OCI-M2 (cell line): ENCODE measurements around the gene TP73.
"Not testable (repeated sequence)": the region's sequence is repeated elsewhere in the genome, so short reads cannot be mapped to it uniquely, and the experiment has no call there.

ENCODE experiments used
- DNase-seq: peaks from one replicate; lab custom pipeline; 2025; ENCODE audit not compliant: unreplicated experiment; lab: John Stamatoyannopoulos, UW

Gene TP73

DNA sequence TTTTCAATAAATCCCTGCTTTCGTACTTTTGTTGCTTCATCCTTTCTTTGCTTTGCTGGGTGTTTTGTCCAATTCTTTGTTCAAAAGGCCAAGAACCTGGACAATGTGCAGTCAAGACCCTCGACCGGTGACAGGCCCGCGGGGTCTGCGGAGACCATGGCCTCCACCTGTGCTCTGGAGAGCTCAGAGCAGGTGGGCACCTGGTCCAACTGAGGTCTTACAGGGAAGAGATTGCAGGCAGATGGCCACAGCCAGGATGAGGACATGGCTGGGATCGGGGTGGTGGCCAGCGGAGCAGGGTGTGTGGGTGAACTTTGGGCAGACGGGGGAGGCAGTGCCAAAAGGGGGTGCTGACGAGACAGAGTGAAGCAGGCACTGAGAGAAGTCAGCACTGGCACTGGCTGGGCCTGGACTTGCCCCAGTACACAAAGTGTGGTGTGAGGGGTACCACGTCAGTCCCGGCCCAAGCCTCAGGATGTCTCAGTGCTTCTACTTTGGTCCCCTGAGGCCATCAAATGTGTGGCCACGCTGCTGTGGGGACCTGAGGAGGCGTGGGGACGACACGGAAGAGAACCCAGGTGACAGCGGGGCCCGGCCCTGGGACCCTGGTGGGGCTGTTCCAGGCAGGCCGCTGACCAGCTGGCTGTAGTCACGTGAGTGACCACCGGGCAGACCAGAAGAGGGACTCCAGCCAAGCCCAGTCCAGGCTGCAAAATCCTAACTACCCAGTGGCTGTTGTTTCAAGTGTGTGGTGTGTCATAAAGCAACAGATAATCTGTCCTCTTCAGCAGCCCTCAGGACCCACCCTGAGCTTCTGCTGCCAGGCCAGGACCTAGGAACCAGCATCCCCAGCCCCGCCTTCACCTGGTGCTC is 89.5 kb downstream of the TP73 start:
- no peak for DNase-seq

DNA sequence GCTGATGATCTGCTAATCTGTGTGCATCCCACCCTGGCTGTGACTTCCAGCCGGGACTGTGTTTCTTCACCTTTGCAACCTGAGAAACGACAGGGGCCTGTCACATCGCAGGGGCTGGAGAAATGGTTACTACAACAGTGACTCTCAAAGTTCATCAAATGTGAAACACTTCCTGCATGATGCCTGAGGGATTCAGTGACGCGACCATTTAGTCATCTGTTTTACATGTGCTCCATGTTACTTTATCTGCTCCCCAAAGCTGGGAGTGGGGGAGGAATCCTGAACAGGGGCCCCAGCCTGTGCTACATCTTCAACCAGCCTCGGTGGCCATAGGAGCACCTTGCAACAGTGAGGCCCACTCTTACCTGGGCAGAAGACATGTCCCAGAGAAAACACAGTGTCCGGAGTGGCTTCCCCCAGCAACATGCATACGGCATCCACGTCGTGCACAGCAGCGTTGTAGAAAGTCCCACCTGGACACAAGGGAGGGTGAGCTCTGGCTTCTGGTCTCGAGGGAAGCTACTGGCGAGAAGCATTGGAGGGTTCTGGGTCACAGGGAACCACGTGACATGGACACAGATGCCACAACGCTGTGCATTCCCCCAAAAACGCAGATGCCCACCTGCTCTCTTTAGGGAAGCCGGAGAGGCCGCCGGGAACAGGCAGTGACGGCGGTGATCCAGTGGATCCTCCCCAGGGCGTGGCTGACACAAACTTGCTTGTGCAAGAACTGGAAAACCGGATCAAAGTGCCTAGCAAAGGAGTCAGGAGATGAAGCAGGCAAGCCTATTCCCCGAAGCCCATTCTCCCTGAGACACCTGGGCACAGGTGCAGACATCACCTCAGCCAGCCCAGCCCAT is 90.4 kb downstream of the TP73 start:
- DNase-seq, result no peak

DNA sequence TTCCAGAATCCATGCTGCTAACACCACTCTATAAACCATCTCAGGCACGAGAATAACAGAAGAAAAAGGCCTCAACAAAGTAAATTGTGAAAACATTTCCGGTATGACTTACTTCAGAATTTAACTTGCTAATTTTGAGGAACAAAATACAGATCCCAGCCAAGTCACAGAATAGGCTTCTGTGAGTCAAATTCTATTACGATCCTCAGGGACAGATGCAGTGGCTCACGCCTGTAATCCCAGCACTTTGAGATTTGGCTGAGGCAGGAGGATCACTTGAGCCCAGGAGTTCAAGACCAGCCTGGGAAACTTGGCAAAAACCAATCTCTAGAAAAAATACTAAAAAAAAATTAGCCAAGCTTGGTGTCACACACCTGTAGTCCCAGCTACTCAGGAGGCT is 91.1 kb downstream of the TP73 start:
- no peak for DNase-seq

DNA sequence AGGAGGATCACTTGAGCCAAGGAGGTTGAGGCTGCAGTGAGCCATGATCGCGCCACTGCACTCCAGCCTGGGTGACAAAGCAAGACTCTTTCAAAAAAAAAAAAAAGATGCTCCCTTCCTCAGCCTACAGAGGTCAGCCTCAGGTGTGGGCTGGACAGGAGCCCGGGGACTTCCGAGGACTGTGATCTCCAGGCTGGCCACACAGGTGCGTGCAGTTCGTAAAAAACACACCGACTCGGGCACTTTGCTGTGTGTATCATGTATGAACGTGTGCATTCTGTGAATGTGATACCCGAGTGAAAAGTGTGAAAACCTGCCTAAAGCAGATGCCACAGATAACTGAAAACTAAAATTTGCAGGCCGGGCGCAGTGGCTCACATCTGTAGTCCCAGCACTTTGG is 91.5 kb downstream of the TP73 start:
- no peak for DNase-seq

DNA sequence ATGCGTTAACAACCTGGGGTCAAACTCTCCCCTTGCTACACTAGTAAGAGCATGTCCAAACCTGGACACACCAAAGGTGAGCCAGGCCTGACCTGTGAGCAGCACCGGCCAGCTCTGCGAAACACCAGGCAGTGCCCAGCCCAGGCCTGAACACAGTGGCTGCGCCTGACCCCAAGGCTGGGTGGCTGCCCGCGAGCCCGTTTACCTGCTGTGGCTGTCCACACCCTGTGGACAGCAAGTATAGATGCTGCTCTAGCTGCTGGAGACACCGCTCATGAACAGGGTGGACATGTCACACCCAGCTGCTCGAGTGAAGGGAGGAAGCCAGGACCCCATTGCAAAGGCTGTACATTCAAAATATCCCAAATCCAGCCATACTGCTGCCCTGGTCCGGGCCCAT is 92.3 kb downstream of the TP73 start:
- DNase-seq, result no peak

DNA sequence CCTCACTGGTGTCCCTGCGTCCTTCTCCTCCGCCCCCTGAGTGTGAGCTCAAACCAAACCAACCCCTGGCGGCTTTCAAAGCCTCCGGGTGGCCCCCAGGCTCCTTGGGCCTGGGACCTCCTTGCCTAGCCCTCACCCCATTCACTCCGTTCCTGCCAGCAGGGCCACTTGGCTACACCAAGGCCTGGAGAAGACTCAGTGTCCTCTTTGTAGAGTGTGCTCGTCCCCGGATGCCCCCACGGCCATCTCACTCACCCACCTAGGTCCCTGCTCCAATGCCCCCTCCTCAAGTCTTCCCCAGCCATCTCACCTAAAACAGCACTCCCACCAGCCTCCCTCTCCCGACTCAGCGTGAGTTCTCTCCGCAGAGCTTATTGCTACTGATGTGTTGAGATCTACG is 92.8 kb downstream of the TP73 start:
- DNase-seq, result no peak

DNA sequence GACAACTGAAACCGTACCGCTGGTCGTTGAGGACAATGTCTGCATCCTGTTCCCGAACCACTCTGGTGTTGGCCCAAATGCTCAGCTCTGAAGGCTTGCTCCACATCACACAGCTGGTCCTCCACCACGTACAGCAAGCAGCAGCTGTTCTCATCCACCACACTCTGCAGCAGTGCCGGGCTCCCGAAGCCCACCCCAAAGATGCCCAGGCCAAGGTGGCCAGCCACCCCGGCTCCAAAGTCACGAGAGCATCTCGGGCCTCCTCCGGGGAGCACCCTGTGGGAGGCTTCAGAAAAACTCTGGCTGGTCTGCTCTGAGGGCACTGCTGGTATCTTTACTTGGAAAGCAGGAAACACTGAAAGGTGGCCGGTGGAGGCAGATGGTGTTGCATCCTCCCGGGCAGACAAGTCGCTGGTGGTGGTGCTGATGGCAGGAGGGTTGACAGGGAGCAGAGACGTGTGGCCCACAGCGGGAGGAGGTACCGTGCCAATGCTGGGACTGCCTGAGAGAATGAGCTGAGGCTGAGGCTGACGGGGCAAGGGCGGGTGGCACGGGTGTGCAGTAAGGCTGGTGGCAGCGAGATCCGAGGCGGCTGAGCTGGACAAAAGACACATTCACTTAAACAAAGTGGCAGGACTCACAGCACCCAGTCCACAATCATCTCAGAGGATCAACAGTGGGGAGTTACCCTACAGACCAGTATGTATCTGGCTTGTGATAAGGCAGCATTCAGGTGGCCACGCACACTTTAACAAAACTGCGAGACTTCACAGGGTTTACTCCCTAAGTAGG is 93.5 kb downstream of the TP73 start:
- DNase-seq, result no peak

DNA sequence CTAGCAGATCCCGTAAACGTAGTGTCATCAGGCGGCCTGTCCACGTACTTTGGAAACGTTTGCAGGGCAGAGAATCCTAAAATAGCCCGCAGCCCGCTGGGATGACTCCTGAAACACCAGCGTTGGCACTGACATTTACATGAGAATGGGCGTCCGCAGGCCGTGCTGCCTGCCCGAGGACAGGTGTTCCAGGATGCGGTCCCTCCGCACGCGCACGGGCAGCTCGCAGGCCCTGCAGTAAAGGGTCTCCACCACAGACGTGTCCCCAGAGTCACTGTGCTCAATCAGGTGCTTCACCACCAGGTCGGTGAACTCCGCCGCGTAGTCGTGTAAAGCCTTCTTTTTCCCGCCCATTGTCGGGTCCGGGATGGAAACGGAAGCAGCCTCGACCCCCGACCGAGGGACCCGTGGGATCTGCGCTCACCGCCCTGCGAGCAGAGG is 94.1 kb downstream of the TP73 start:
- DNase-seq, result no peak

DNA sequence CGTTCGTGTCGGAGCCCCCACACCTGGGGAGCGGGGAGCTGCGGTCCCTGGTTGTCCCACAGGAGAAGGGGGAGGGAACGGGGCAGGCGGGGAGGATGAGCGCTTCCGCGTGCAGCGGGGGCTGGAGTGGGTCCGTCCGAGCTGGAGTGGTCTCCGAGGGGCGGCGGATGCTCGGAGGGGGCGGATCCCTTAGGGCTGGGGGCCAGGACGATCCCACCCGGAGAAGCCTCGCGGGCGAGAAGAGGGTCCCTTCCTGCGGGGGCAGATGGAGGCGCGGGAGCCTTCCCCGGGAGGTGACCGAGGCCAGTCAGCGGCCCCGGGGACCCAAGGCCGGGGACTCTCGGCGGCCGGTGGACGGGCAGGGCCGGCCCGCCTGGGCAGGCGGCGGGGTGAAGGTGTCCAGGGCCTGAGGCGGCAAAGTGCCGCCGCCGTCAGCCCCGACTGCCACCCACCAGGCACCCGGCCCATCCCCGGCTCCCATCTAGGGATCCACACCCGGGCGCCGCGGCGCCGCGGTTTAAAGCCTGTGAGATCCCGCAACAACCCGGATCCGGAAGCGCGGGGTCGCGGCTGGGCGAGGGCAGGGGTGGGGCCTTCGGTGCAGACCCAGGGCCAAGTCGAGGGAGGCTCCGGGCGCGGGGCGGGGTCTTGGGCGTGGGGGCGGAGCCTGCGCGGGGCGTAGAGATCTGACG is 94.7 kb downstream of the TP73 start:
- DNase-seq, result no peak

DNA sequence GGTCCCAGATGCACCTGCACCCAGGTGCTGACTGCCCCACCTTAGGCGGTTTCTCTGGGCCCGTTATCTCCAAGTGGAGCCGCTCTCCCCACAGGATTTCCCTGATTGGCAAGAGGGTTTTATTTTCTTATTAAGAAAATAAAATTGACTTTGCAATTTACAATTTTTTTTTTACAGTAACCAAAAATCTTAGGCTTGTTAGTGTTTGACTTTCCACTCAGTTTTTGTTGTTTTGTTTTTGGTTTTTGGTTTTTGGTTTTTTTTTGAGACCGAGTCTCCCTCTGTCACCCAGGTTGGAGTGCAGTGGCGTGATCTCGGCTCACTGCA is 95.2 kb downstream of the TP73 start:
- DNase-seq, result no peak

DNA sequence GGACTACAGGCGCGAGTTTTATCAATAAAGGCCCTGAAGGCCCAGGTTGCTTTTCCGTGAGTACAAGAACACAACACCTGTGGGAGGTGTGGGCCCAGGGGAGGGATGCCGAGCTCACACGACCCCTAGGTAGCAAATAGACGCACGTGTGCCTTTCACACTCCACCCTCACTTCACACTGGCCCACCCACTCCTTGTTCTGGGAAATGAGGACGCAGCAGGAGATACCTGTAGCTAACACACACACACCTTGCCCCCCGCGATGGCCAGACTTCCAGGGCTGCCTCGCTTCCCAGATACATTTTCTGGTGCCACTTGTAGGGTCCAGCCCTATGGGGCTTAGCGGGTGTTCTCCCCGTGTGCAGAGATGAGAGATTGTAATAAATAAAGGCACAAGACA is 95.6 kb downstream of the TP73 start:
- DNase-seq, result no peak

DNA sequence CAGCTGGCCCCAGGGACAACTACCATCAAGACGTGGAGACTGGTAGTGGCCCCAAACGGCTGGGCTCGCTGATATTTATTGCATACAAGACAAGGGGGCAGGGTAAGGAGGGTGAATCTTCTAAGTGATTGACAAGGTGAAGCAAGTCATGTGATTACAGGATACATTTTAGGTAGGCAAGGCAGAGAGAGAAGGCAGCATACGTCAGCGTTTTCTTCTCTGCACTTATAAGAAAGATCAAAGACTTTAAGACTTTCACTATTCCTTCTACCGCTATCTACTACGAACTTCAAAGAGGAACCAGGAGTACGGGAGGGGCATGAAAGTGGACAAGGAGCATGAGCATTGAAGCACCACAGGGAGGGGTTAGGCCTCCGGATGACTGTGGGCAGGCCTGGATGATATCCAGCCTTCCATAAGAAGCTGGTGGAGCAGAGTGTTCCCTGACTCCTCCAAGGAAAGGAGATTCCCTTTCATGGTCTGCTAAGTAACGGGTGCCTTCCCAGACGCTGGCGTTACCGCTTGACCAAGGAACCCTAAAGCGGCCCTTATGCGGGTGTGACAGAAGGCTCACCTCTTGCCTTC is 96.1 kb downstream of the TP73 start:
- not testable (repeated sequence) for DNase-seq

DNA sequence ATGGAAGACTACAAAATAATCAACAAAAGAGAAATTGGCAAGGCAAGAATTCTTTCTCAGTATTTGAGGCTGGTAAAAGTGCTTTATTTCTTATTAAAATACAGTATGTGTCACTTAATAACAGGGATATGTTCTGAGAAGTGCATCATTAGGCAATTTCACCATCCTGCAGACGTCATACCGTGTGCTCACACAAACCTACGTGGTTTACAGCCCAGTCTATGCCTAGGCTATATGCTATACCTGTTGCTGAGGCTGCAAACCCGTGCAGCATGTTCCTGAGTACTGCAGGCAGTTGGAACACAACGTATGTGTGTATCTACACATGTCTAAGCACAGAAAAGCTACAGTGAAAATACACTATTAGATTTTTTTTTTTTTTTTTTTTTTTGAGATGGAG is 97.2 kb downstream of the TP73 start:
- no peak for DNase-seq

DNA sequence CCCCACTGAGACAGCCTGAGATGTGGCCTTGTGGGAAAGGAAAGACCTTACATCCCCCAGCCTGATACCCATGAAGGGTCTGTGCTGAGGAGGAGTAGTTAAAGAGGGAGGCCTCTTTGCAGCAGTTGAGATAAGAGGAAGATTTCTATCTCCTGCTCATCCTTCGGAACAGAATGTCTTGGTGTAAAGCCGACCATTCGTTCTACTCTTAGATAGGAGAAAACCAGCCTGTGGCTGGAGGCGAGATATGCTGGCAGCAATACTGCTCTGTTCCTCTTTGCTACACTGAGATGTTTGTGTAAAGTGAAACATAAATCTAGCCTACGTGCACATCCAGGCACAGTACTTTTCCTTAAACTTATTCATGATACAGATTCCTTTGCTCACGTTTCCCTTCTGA is 98.4 kb downstream of the TP73 start:
- peak; percentile 70 for DNase-seq

DNA sequence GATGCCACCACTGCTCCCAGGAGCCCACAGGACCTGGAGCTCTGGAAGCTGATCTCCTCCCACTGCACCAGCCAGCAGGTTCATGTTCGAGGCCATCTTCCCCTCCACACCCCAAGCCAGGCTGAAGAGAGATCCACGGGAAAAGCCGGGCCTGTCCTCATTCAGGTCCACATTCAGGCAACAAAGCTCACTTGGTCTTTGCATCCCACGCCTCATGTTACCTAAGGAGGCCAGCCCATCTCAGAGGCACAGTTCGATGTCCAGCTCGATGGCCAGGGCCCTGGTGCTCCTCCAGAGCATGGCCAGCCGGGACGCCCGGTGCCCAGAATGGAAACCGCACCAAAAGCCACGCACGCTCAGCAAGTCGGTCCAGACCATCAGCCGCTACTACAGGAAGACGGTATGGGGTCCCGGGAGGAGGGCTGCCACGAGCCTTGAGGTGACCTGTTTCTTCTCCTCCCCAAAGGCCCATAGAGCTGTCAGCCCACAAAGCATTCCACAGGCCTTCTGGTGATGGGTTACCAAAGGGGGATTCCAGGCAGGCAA is 100.2 kb downstream of the TP73 start, which contains the start of gene CCDC27:
Gene CCDC27, plus strand, starts transcription at position 51 of the 546 bp plus-strand sequence. Its CDS starts 32 bp downstream, at position 83.
- no peak for DNase-seq

DNA sequence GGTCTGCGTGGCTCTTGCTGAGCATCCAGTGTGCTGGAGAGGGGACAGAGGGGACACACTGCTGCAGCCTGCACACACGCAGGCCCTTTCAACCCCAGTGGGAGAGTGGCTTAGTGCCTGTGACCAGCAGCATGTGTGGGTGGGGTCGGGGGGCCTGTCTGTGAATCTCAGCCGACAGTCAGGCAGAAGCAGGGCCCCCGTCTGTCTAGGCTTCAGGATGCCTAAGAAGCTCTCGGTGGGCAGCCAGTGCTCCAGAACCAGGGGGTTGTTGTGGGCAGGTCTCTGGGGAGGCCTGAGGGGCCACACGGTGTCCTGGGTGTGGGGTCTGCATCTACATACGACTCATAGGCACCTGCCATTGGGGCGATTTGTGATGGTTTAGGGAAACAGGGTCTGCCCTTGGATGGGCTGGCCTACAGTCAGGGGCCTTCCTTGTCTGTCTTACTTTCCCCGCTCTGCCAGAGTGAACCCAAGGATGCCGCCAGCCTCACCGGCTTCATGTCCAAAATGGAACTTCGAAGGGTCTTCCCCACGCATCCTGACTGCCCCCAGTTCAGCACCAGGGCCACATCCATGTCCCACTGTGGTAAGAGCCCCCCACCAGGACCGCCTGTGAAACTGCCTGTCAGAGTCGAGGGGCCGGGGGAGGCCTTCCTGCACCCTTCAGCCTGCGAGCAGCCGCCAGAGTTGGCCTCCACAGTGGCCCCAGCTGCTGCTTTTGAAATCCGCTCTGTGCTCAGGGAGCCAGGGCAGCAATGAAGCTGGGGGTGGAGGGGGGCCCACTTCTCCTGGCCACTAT is 101.5 kb downstream of the TP73 start:
- no peak for DNase-seq

DNA sequence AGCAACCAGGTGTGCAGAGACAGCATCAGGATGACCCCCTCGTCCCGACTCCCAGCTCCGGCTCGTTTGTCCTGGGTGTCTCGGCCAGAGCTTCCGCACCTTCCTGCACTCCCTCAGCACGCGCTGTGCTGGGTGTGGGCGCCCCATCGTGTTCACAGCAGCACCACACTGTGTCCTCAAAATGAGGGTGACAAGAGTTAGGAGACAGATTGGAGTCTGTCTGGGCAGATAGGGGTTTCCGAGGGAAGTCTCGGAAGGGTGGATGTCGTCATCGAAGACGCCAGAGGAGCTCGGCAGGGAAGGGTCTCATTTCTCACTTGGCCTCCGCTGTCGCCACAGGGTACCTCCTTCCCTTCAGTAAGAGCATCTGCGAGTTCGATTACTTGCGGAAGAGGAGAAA is 104.1 kb downstream of the TP73 start:
- no peak for DNase-seq

DNA sequence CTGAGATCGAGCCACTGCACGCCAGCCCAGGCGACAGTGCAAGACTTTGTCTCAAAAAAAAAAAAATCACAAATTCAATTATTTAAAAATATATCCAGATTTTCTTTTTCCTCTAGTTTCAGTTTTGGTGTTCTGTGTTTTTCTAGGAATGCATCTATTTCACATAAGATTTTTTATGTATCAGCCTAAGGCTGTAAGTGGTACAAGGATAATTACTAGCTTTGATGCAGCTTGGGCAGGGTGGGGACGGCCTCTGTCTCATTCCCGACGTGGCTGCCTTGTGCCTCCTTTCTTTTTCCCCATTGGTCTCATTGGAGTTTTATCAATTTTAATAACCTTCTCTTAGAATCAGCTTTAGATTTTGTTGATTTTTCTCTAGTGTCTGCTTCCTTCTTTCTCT is 106.8 kb downstream of the TP73 start:
- DNase-seq, result no peak

DNA sequence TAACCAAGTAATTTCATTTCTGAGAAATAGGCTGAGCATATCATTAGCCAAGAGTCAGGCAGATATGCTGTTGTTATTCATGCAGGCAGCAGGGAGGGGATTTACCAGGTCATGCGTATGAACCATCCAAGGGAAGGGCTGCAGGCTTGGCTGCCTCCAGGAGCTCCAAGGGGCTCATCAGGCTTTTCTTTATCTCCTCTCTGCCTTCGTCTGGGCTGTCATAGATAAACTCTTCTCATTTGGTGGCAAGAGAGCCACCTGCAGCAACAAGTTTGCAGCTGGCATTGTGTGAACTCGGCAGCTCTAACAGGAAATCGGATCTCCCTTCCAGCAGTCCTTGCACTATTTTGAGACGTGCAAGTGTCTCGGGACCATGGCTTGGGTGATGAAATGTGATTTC is 107.5 kb downstream of the TP73 start:
- DNase-seq, result no peak
